AG04450 (cell line): ENCODE results near the gene CNNM2. TPM values are rescaled to one million over a fixed set of nuclear protein-coding genes. Genes with fewer than 3 reads are reported as not detected.
"Not testable (repeated sequence)": the region's sequence is repeated elsewhere in the genome, so short reads cannot be mapped to it uniquely, and the experiment has no call there.

Experiments used
- CTCF ChIA-PET: fragments of 300-600, 350-600 bp; formaldehyde crosslinking; extraction: SDS; loops from one replicate; lab custom pipeline; 2022; ENCODE audit warnings: antibody characterized with exemption, inconsistent platforms; lab: Charles Lee
- POLR2A ChIA-PET: fragments of 350-600 bp; formaldehyde crosslinking; extraction: SDS; loops from one replicate; lab custom pipeline; 2021; ENCODE audit warnings: antibody characterized with exemption, inconsistent platforms; lab: Yijun Ruan, JAX
- DNase-seq: peaks from one replicate; pipeline ENCODE4 v3.0.0-alpha.2; 2011; ENCODE audit warnings: low read depth, low spot score
- H3K27ac ChIP-seq: one replicate; pipeline ENCODE4 v1.5.1; 2012; ENCODE audit warnings: low read depth, low read length, control low read depth
- H3K27me3 ChIP-seq: one replicate; pipeline ENCODE4 v1.6.0; 2012; ENCODE audit warnings: low read length; ENCODE audit not compliant: control insufficient read depth, insufficient read depth
- H3K4me3 ChIP-seq: 2 replicates; pipeline ENCODE4 v1.5.1; 2011; ENCODE audit warnings: mild to moderate bottlenecking, low read depth, low read length, control low read depth
- H3K9me3 ChIP-seq: 2 replicates; pipeline ENCODE4 v1.5.1; 2012; ENCODE audit warnings: low read length; ENCODE audit not compliant: control insufficient read depth, insufficient read depth
- polyA plus RNA-seq: library from polyadenylated mRNA; depleted of rRNA; stranded (reverse); fragments of >200 nt; gene quantifications from 2 replicates; pipeline ENCODE4 v1.2.3, GENCODE V29; 2011
- TF ChIP-seq, protein P1 (sequence below): IDR thresholded peaks from 2 replicates; pipeline ENCODE4 v1.5.1; 2011; ENCODE audit warnings: low read depth, low read length, control low read depth, inconsistent platforms

Gene CNNM2
- polyA plus RNA-seq, 1 experiment, result 5.2 TPM

DNA sequence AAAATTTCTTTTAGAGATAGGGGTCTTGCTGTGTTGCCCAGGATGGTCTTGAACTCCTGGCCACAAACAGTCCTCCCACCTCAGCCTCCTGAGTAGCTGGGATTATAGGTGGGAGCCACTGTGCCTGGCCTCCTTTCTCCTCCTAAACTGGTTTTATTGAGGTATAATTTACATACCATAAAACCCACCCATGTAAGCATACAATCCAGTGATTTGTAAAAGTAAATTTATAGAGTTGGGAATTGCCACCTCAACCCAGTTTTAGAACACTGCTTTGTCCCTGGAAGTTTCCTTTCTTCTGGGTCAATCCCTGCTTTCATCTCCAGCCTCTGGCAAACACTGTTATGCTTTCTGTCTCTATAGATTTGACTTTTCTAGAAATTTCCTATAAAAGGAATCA, 49.0 kb downstream of the CNNM2 start:
- H3K27ac ChIP-seq, result no peak overlapping the region
- CTCF ChIA-PET, result interaction anchor here (1.5 kb wide), 1 partner anchor 278 kb away, joined by 3 read pairs; no protein-coding TSS in a partner anchor
- H3K27me3 ChIP-seq, result no peaks in the 10 kb centered on the region
- no peak for DNase-seq
- H3K9me3 ChIP-seq, result no peaks in the 10 kb centered on the region
- POLR2A ChIA-PET, result no interaction called here
- H3K4me3 ChIP-seq, result no peak overlapping the region
- TF ChIP-seq, protein P1, sequence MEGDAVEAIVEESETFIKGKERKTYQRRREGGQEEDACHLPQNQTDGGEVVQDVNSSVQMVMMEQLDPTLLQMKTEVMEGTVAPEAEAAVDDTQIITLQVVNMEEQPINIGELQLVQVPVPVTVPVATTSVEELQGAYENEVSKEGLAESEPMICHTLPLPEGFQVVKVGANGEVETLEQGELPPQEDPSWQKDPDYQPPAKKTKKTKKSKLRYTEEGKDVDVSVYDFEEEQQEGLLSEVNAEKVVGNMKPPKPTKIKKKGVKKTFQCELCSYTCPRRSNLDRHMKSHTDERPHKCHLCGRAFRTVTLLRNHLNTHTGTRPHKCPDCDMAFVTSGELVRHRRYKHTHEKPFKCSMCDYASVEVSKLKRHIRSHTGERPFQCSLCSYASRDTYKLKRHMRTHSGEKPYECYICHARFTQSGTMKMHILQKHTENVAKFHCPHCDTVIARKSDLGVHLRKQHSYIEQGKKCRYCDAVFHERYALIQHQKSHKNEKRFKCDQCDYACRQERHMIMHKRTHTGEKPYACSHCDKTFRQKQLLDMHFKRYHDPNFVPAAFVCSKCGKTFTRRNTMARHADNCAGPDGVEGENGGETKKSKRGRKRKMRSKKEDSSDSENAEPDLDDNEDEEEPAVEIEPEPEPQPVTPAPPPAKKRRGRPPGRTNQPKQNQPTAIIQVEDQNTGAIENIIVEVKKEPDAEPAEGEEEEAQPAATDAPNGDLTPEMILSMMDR, result no peak

DNA sequence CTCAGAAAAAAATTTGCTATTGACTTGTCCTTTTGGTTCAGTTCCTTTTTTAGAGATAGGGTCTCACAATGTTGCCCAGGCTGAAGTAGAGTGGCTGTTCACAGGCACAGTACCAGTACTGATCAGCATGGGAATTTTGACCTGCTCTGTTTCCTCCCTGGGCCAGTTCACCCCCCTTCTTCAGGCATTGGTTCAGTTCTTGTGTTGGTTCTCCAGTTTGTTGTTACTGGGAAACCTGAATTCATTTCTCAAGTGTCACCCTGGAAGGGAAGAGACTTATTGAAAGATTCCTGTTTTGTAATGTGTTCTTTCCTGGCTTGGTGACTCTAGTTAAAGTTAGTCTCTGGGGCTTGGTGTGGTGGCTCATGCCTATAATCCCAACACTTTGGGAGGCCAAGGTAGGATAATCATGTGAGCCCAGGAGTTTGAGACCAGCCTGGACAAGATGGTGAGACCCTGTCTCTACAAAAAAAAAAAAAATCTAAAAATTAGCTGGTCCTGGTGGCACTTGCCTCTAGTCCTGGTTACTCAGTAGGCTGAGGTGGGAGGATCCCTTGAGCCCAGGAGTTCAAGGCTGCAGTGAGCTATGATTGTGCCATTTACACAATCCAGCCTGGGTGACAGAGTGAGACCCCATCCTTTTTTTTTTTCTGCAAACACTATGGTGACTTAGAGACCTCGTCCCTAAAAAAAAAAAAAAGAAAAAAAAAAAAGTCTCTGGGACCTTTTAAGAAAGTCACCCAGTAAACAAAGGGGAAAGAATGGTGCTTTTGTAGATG, 52.7 kb downstream of the CNNM2 start:
- Histone ChIP-seq H3K4me3 (no peak overlapping the region), H3K9me3 (no peaks in the 10 kb centered on the region), H3K27me3 (no peaks in the 10 kb centered on the region), H3K27ac (no peak overlapping the region)
- ChIA-PET CTCF (no interaction called here), POLR2A (interaction anchor here (0.7 kb wide), 2 partner anchors 12 to 101 kb away, joined by 6 to 9 read pairs; no protein-coding TSS in a partner anchor)
- DNase-seq, result no peak
- TF ChIP-seq, protein P1, result no peak

DNA sequence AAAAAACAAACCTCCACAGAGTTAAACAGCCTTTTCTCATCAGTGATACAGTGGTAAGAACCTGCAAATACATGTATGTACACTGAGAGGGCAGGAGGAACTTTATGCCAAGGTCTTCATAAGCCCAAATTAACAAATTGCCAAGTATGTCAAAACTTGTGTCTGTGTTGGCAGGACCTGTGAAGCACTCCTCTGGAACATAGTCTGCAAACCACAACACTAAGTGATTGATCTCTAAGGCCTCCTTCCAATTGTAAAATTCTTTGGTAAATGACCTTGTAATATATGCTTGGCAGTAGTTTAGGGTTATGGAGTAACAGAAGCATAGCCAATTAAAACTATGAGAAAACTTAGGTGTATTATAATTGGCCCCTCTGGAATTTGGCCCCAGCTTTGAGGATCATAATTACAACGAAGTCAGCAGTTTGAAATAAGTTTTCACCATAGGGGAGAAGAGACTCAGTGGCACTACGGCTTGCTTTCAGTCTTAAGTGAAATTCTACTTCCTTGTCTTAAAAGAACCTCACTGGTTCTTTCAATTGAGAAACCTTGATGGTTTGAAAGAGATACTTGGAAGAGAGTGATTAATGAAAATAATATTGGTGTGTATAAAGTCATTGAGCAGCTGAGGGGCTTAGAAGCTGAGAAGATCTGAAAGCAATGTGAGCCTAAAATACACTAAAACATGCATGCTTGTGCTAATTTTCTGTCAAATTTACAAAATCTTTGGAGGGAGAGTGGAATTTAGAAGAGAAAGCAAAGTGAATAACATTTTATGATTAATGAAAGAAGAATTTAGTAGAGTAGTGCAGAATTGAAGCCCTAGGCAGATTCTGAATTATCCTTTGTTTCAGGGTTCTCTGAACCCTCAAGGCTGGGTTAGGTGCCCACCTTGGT, 57.6 kb downstream of the CNNM2 start:
- TF ChIP-seq, protein P1, result no peak

DNA sequence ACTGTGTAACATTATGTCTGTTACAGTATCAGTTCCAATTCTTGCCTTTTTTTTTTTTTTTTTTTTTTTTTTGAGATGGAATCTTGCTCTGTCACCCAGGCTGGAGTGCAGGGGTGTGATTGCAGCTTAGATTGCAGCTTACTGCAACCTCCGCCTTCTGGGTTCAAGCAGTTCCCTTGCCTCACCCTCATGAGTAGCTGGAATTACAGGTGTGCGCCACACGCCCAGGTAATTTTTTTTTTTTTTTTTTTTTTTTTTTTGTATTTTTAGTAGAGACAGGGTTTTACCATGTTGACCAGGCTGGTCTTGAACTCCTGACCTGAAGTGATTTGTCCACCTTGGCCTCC, 58.3 kb downstream of the CNNM2 start:
- ChIA-PET POLR2A (interaction anchor here (0.7 kb wide), 1 partner anchor 58 kb away, joined by 6 read pairs; no protein-coding TSS in a partner anchor), CTCF (interaction anchor here (0.7 kb wide), 1 partner anchor 11 kb away, joined by 3 read pairs; no protein-coding TSS in a partner anchor)
- not testable (repeated sequence) for H3K9me3 ChIP-seq, H3K4me3 ChIP-seq, DNase-seq, H3K27me3 ChIP-seq, H3K27ac ChIP-seq

More for the DNA sequence above, 57.6 kb downstream of the CNNM2 start:
- Histone ChIP-seq H3K4me3 (no peak overlapping the region), H3K27me3 (no peaks in the 10 kb centered on the region), H3K27ac (no peak overlapping the region), H3K9me3 (no peaks in the 10 kb centered on the region)
- ChIA-PET CTCF (no interaction called here), POLR2A (interaction anchor here (0.7 kb wide), 1 partner anchor 57 kb away, joined by 6 read pairs; no protein-coding TSS in a partner anchor)
- no peak for DNase-seq

DNA sequence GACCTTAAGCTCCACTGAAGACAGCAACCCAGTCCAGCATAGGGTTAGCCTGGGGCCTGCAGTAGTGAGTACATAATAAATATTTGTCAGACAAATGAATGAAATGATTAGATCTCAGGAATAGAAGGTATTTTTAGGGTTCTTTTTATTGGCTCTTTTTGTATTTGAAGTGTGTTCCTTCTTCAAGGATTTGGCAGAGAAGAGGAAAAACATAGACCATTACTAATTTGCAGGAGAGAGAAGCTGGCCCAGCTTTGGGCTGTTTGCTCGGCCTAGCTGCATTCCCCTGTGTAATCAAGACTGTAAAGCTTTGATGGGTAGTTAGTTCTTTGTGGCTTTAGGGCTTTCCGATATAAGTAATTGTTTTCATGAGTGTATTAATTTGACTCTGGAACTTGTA, 64.2 kb downstream of the CNNM2 start:
- H3K27me3 ChIP-seq, result no peaks in the 10 kb centered on the region
- CTCF ChIA-PET, result no interaction called here
- no peak overlapping the region for H3K4me3 ChIP-seq
- no peaks in the 10 kb centered on the region for H3K9me3 ChIP-seq
- DNase-seq, result no peak
- POLR2A ChIA-PET, result interaction anchor here (0.6 kb wide), 1 partner anchor 11 kb away, joined by 9 read pairs; no protein-coding TSS in a partner anchor
- no peak overlapping the region for H3K27ac ChIP-seq
- TF ChIP-seq, protein P1, result no peak
